DMS 273 (cell line): ENCODE measurements around the gene ZNF575.
A peak's percentile ranks its signal among the peaks of the same experiment; 100 is the strongest.
"Not testable (repeated sequence)": the region's sequence is repeated elsewhere in the genome, so short reads cannot be mapped to it uniquely, and the experiment has no call there.

Source experiments
- DNase-seq: peaks from one replicate; lab custom pipeline; 2025; ENCODE audit not compliant: unreplicated experiment; lab: John Stamatoyannopoulos, UW

ZNF575 gene

GRCh38 chr19:43510713-43511112 lies 22.3 kb upstream of the ZNF575 start:
- DNase-seq: no peak

GRCh38 chr19:43511324-43511723 lies 21.7 kb upstream of the ZNF575 start:
- DNase-seq: no peak

- DNase-seq: not testable (repeated sequence)
Observed at GRCh38 chr19:43512399-43512798, 20.6 kb upstream of the ZNF575 start.

- no peak for DNase-seq
Observed at GRCh38 chr19:43518051-43518450, 14.9 kb upstream of the ZNF575 start.

GRCh38 chr19:43519436-43520088 lies 13.4 kb upstream of the ZNF575 start:
- DNase-seq: peak; percentile 87

GRCh38 chr19:43522929-43523328 lies 10.1 kb upstream of the ZNF575 start:
- DNase-seq: no peak

GRCh38 chr19:43523696-43524095 lies 9.3 kb upstream of the ZNF575 start:
- DNase-seq: not testable (repeated sequence)

GRCh38 chr19:43524922-43525835 lies 7.8 kb upstream of the ZNF575 start:
- DNase-seq: no peak

GRCh38 chr19:43525836-43526771 lies 6.9 kb upstream of the ZNF575 start:
- DNase-seq: peak; percentile 30

GRCh38 chr19:43526884-43527859 lies 5.8 kb upstream of the ZNF575 start, which contains the start of gene ETHE1:
TSS of gene ETHE1 (minus strand) at chr19:43527201. CDS start at chr19:43527177, 24 bp downstream.
- DNase-seq: peak; percentile 73

GRCh38 chr19:43527860-43528622 lies 4.9 kb upstream of the ZNF575 start:
- peak; percentile 19 for DNase-seq

- peak; percentile 59 for DNase-seq
Observed at GRCh38 chr19:43532571-43532961, 422 bp upstream of the ZNF575 start.

- DNase-seq: peak; percentile 99
Observed at GRCh38 chr19:43533546-43534304, 737 bp downstream of the ZNF575 start.

GRCh38 chr19:43534305-43534815 lies 1.4 kb downstream of the ZNF575 start:
- DNase-seq: no peak

GRCh38 chr19:43534816-43535761 lies 2.1 kb downstream of the ZNF575 start:
- DNase-seq: peak; percentile 71

- DNase-seq: no peak
Observed at GRCh38 chr19:43538922-43539321, 5.9 kb downstream of the ZNF575 start.

- no peak for DNase-seq
Observed at GRCh38 chr19:43540381-43540780, 7.4 kb downstream of the ZNF575 start.
